Measurements from ENCODE around the gene DMWD. TPM values are rescaled to one million over a fixed set of nuclear protein-coding genes. Genes with fewer than 3 reads are reported as not detected.

DMWD gene
- 27.0 to 40.1 TPM (median 36.3 TPM) in 5 replicates for total RNA-seq (2022; extraction: Qiagen RNA extraction; ENCODE audit: low read depth)

GRCh38 chr19:45792470-45793177 is at the start of gene DMWD:
TSS of gene DMWD (minus strand) at chr19:45792845. CDS start at chr19:45792756, 89 bp downstream.

DNA sequence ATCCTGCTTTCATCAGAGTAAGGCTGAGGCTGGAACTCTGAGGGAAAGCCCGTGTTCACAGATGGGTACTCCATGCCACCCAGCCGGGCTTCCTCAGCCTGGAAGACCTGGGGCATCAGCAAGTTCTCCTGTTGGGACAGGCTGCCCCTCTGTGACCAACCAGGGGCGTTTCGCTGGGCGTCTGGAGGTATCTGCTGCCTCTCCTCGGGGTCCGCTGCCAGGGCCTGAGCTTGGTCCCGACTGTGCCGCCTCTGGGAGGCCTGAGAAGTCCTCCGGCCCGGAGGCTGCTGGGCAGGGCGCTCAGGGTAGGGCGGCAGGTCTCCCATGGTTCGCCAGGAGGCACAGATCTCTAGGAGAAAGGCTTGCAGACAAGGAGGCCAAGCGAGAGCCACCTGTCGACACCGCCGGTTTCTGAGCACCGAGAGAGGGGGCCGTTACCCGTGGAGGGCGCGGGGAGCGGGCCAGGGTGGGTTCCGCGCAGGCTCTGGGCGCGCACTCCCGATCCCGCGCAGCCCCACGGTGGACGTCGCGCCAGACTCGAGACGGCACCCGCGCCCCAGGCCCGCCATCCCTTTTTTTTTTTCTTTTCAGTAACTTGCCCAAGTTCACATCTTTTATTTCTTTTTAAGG is 22.3 kb upstream of the DMWD start, which contains the start of gene RSPH6A:
Gene RSPH6A, minus strand, starts transcription at position 458 of the 630 bp plus-strand sequence. Its CDS starts 132 bp downstream, at position 326.

GRCh38 chr19:45782162-45782691 is 10.4 kb downstream of the DMWD start, which contains the start of gene DMPK:
TSS of gene DMPK (minus strand) at chr19:45782490. CDS start at chr19:45782352, 138 bp downstream.

GRCh38 chr19:45768984-45769782 is 23.5 kb downstream of the DMWD start, which contains the start of gene SIX5:
TSS of gene SIX5 (minus strand) at chr19:45769252. CDS start at chr19:45768844, 408 bp downstream.

DNA sequence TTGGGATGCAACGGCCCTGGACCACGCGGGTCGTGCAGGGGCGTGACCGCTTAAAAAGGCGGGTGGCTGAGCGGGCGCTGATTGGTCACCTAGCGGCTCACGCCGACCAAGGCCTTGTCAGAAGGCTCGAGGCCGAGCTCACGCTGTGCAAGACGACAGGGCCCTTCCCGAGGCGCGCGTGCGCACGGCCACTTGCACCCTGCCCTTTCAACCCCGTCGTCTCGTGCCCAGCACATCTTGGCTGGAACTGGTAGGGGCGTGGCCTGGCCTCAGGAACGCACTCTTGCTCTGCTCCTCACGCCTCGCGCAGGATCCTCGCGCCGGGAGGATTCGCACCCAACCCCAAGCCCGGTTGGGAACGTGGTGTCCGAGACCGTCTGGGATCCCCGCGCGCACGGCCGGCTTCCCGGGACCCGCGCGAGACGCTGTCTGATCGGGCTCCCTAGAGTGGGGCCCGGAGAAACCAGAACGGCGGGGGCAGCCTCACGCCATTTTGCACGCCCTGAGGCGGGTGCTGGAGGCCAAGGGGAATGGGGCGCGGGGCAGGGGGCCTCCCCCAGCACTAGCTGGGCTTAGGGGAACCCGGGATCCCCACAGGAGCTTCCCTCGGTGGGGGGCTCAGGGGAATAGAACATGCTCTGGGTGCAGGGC is 59.4 kb downstream of the DMWD start, which contains the start of gene MEIOSIN:
Gene MEIOSIN, plus strand, starts transcription at position 280 of the 651 bp plus-strand sequence. CDS start 1,938 bp downstream, outside the sequence.

Other genes with a start within 250 kb of the DMWD start
- gene OPA3, start 208.0 kb downstream of the DMWD start, total RNA-seq (2022; extraction: Qiagen RNA extraction; ENCODE audit: low read depth) = 12.6 to 17.5 TPM (median 17.0 TPM) in 5 replicates
- gene GPR4, start 190.6 kb downstream of the DMWD start, total RNA-seq (2022; extraction: Qiagen RNA extraction; ENCODE audit: low read depth) = 0.07 to 0.15 TPM (median 0.09 TPM) in 4 of 5 replicates, not detected in the other
- 20.5 to 26.3 TPM (median 23.3 TPM) in 5 replicates for gene EML2, start 153.4 kb downstream of the DMWD start, total RNA-seq (2022; extraction: Qiagen RNA extraction; ENCODE audit: low read depth)
- gene GIPR, start 124.6 kb downstream of the DMWD start, total RNA-seq (2022; extraction: Qiagen RNA extraction; ENCODE audit: low read depth) = 2.2 to 3.4 TPM (median 2.9 TPM) in 5 replicates
- gene SNRPD2, start 100.9 kb downstream of the DMWD start, total RNA-seq (2022; extraction: Qiagen RNA extraction; ENCODE audit: low read depth) = 748 to 924 TPM (median 768 TPM) in 5 replicates
- gene QPCTL, start 100.2 kb downstream of the DMWD start, total RNA-seq (2022; extraction: Qiagen RNA extraction; ENCODE audit: low read depth) = 8.4 to 10.0 TPM (median 9.2 TPM) in 5 replicates
- 9.4 to 12.7 TPM (median 10.2 TPM) in 5 replicates for gene FBXO46, start 61.9 kb downstream of the DMWD start, total RNA-seq (2022; extraction: Qiagen RNA extraction; ENCODE audit: low read depth)
- 0.06 to 0.07 TPM (median 0.07 TPM) in 3 of 5 replicates, not detected in the others for gene MEIOSIN, start 59.4 kb downstream of the DMWD start, total RNA-seq (2022; extraction: Qiagen RNA extraction; ENCODE audit: low read depth)
- gene SIX5, start 23.6 kb downstream of the DMWD start, total RNA-seq (2022; extraction: Qiagen RNA extraction; ENCODE audit: low read depth) = 19.5 to 36.3 TPM (median 30.2 TPM) in 5 replicates
- 41.5 to 59.1 TPM (median 51.1 TPM) in 5 replicates for gene DMPK, start 10.4 kb downstream of the DMWD start, total RNA-seq (2022; extraction: Qiagen RNA extraction; ENCODE audit: low read depth)
- 0.03 TPM in 1 of 5 replicates, not detected in the others for gene RSPH6A, start 22.5 kb upstream of the DMWD start, total RNA-seq (2022; extraction: Qiagen RNA extraction; ENCODE audit: low read depth)
- gene SYMPK, start 70.3 kb upstream of the DMWD start, total RNA-seq (2022; extraction: Qiagen RNA extraction; ENCODE audit: low read depth) = 58.7 to 84.9 TPM (median 75.0 TPM) in 5 replicates
- 0.54 to 1.1 TPM (median 1.0 TPM) in 5 replicates for gene FOXA3, start 71.5 kb upstream of the DMWD start, total RNA-seq (2022; extraction: Qiagen RNA extraction; ENCODE audit: low read depth)
- 22.0 to 39.1 TPM (median 34.5 TPM) in 5 replicates for gene IRF2BP1, start 93.3 kb upstream of the DMWD start, total RNA-seq (2022; extraction: Qiagen RNA extraction; ENCODE audit: low read depth)
- 5.3 to 10.7 TPM (median 9.4 TPM) in 5 replicates for gene MYPOP, start 109.8 kb upstream of the DMWD start, total RNA-seq (2022; extraction: Qiagen RNA extraction; ENCODE audit: low read depth)
- not detected in 5 replicates for gene NANOS2, start 121.9 kb upstream of the DMWD start, total RNA-seq (2022; extraction: Qiagen RNA extraction; ENCODE audit: low read depth)
- 0.08 to 0.13 TPM (median 0.12 TPM) in 5 replicates for gene NOVA2, start 181.0 kb upstream of the DMWD start, total RNA-seq (2022; extraction: Qiagen RNA extraction; ENCODE audit: low read depth)
- 4.3 to 5.6 TPM (median 4.8 TPM) in 5 replicates for gene CCDC61, start 202.6 kb upstream of the DMWD start, total RNA-seq (2022; extraction: Qiagen RNA extraction; ENCODE audit: low read depth)
- not detected in 5 replicates for gene PGLYRP1, start 230.2 kb upstream of the DMWD start, total RNA-seq (2022; extraction: Qiagen RNA extraction; ENCODE audit: low read depth)
- gene IGFL4, start 248.2 kb upstream of the DMWD start, total RNA-seq (2022; extraction: Qiagen RNA extraction; ENCODE audit: low read depth) = 0.30 to 0.87 TPM (median 0.66 TPM) in 5 replicates

All from A549 treated with DMSO at 1 μM for 4 hours (cell line).